ENCODE data around the gene RTL10.

RTL10 gene, protein sequence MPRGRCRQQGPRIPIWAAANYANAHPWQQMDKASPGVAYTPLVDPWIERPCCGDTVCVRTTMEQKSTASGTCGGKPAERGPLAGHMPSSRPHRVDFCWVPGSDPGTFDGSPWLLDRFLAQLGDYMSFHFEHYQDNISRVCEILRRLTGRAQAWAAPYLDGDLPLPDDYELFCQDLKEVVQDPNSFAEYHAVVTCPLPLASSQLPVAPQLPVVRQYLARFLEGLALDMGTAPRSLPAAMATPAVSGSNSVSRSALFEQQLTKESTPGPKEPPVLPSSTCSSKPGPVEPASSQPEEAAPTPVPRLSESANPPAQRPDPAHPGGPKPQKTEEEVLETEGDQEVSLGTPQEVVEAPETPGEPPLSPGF

DNA sequence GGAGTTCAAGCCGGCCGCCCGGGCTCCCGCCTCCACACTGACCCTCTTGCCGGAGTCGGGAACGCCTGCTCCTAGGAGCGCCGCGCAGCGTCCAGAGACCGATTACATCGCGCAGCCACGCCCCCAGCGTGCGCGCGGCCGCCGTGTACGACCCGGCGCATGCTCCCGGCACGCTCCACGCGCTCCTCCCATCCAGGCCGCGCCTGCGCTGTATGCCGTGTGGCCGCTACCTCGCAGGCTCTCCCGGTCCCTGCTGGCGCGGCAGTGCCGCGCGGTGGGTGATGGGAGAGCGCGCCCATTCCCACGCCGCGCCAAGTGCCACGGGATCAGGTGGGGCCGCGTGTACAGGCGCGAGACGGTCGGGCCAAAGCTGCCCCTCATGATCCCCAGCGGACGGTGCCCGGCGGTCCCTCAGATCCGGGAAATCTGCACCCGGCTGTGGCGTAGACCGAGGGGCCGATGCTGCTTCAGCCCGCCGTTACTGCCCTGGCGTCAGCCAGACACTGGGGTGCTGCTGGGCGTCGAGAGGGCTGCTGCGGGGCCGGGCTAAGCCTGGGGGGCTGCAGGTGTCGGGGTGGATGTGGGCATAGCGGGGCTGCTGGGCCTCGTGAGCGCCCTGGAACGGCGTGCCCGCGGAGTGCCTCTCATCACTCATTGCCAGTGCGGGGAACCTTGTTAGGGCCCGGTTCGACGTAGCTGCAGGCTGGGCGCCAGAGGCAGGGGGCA is at the start of gene RTL10, which contains the start of gene GNB1L:
Gene RTL10 (minus strand): TSS at position 97 of the 726 bp plus-strand sequence. CDS start 2,613 bp downstream, outside the sequence.
Gene GNB1L (minus strand): TSS at position 97 of the 726 bp plus-strand sequence. CDS start 33,519 bp downstream, outside the sequence.
- peak; percentile 92 to 95 for DNase-seq (ENCODE audit: extremely low read depth in 1 of 2, low read depth in 1 of 2)

DNA sequence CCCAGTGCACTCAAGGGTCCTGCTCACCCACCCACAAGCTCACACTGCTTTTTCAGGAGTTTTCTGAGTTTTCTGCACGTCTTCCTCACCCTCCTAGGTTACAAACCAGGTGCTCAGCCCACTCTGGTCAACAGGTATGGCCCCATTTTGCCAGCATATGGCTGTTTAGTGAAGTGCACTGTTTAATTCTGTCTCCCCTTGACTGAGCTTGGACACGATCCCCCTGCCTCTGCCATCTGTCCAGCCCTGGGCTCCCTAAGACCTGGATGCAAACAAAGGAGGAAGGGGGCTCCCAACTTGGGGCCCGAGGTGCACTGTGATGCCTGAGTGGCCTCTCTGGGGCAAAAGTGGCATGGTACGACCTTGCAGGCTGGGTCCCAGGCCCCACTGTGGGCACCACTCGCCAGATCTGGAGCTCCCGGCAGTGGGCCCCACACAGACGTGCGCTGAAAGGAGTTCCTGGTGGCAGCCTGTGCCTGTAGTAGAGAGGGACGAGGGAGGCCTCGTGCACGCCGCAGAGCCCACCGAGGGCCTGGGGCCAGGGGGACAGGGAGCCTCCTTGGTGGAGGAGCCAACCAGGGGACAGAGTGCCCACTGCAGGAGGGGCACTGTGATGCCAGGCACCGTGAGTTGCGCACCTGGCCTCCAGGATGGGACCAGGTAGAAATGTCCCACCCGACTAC is 49.6 kb upstream of the RTL10 start:
- DNase-seq (ENCODE audit: extremely low read depth in 1 of 2, low read depth in 1 of 2): no peak

DNA sequence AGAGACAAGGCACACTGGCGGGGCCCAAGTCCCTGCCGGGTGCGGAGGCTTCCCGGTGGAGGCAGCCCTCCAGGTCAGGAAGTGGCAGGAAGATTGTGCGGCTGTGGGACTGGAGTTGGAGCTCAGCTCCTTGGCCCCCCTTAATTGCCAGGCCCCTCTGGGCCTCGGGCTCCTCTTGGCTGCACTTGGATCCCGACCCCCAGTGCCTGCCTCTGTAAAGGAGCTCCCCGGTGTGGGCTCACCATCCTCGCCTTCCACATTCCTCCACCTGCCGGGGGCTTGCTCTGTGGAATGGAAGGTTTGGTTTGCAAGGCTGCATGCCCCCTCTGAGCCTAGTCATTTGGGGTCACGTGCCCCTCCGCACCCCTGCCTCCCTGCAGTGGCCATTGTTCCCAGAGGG is 48.8 kb upstream of the RTL10 start:
- DNase-seq (ENCODE audit: extremely low read depth in 1 of 2, low read depth in 1 of 2): no peak

DNA sequence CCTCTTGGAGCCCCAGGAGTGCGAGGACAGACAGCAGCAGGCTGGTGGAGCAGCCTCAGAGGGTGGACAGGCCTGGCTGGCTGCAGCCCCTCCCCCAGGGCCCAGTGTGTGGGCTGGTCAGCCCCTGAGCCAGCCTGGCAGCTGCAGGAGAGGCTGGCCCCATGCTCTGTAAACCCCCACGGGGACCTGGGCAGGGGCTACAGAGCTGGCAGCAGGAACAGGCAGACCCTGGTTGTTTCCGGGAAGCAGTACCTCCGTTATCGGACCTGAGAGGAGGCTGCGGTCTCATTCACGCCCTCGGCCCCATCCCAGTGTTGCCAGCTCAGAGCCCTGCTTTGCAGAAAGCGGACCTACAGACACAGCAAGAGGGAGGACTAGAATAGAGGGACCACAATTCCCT is 48.4 kb upstream of the RTL10 start:
- no peak for DNase-seq (ENCODE audit: extremely low read depth in 1 of 2, low read depth in 1 of 2)

DNA sequence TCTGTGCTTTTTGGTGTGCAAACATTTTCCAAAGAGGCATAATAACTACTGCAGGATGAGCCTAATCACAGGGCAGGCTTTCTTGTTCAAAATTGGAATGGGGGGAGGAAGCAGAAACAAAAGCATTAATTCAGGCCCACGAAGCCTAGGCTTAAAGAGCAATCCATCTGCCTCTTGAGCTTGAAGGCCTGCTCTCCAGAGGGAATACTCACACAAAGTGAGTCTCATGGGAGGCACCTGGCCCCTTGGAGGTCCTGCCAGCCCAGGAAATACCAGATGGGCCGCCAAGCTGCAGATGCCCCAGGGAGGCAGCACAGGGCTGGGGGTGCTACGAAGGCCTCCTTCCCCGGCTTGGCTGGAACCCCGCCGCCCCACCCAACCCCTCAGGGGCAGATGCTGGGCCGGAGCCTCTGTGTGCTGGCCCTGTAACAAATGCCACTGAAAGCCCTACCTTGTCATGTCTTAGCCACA is 47.6 kb upstream of the RTL10 start:
- DNase-seq (ENCODE audit: extremely low read depth in 1 of 2, low read depth in 1 of 2): no peak

DNA sequence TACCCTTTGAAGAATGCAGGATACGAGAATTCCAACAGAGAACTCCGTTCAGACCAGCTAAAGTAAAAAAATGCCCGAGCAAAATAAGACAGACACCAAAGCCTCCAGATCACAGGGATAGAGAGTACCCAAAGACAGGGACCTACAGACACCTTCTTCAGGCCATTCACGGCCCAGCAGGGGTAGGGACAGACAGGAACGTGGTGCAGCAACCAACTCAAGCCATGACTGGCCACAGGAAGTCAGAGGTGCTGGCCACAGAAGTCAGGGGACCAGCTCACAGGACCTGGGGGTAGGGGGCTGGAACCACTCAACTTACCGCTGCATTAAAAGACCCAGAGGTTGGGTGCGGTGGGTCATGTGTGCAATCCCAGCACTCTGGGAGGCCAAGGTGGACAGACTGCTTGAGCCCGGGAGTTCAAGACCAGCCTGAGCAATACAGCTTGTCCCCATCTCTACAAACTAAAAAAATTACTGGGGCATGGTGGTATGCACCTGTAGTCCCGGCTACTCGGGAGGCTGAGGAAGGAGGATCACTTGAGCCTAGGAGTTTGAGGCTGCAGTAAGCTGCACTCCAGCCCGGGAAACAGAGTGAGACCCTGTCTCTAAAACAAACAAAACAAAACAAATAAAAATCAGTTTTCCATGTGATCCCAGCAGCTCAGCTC is 47.0 kb upstream of the RTL10 start:
- no peak for DNase-seq (ENCODE audit: extremely low read depth in 1 of 2, low read depth in 1 of 2)

DNA sequence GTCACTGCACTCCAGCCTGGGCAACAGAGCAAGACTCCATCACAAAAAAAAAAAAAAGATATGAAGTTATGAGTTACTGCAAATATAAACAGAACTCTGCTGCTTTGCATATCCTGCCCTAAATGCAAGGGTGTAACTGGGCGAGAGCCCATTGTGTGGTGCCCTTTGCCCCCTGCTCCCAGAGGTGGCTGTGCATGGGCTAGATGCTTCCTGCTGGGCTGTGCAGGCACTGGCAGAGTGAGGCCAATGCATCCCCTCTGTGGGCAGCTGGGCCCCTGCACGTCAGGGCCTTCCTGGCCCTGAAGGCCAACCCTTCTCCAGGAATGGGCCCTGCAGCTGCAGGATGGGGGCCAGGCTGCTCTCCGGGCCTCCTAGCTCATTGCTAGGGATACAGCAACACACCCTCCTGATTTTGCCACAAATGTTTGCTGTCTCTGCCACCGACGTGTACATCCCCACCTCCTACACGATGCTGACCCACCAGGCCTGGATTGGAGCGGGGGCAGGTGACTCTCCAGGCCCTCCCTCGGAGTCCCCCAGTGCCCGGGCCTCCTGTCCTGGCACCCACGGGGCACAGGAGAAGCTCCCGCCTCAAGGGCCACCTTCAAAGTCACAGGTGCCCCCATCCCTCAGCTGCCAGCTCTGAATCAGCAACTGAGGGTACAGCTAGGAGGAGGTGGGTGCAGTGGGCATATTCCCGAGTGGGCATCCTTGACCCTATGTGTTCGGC is 46.2 kb upstream of the RTL10 start:
- no peak for DNase-seq (ENCODE audit: extremely low read depth in 1 of 2, low read depth in 1 of 2)

DNA sequence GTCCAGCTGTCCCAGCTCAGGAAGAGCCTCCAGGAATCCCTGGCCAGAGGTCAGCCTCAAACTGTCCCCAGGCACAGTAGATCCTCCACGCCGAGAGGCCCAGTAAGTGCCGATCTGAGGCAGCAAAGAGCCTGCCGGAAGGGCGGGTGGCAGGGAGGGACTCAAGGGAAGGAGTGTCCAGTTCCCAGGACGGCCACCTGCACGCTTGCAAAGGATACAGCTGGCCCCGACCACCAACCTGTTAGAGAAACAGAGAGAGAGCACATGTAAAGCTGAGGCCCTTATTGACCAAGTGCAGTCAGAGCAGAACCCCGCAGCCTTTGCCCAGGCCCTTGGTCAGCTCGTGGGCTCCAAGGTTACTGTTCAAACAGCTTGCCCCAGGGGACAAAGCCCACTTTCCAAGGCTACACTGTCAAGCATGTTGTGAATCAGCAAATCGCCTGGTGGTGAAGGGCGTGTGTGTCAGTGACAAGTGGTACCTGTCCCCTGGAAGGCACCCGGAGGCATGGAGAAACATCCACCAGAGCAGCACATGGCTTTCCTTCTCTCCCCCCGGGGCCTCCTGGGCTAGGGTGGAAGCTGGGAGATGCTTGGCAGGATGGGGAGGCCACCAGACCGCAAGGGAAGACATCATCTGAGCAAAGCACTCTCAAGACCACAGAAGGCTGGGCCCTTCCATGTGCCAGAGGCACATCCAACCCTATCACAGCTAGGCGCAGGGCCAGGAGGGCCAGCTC is 44.3 kb upstream of the RTL10 start:
- no peak for DNase-seq (ENCODE audit: extremely low read depth in 1 of 2, low read depth in 1 of 2)

DNA sequence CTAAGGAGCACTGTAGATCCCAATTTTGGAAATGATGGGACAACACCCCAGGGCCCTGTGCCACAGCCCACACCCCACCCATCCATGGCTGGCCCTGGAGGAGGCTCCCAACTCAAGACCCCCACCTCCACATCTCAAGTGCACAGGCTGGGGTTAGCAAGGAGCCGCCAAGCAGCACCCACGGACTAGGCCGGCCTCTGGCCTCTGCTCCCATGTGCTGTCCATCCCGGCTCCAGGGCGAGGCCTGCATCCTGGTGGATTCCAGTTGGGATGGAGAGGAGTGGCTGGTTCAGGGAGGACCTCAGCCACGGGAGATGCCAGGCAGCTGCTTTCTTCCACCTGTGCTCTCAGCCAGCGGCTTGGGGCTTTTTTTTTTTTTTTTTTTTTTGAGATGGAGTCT is 43.5 kb upstream of the RTL10 start:
- DNase-seq (ENCODE audit: extremely low read depth in 1 of 2, low read depth in 1 of 2): no peak

DNA sequence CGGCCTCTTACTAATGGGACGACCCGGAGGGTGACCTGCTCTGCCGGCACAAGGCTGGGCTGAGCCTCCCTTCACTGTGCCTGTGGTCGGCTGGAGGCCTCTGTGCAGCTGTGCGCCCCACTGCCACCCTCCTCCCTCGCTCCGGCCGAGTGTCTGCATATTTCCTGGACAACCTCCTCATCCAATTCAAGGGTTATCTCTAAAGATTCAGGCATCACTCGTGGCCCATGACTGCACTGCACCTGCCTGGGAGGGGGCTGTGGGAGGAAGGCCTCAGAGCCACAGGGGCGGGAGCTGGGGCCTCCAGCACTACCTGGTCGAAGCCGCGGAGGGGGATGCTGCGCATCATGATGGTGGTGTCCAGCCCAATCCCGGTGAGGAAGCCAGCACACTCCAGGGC is 43.1 kb upstream of the RTL10 start:
- DNase-seq (ENCODE audit: extremely low read depth in 1 of 2, low read depth in 1 of 2): no peak

DNA sequence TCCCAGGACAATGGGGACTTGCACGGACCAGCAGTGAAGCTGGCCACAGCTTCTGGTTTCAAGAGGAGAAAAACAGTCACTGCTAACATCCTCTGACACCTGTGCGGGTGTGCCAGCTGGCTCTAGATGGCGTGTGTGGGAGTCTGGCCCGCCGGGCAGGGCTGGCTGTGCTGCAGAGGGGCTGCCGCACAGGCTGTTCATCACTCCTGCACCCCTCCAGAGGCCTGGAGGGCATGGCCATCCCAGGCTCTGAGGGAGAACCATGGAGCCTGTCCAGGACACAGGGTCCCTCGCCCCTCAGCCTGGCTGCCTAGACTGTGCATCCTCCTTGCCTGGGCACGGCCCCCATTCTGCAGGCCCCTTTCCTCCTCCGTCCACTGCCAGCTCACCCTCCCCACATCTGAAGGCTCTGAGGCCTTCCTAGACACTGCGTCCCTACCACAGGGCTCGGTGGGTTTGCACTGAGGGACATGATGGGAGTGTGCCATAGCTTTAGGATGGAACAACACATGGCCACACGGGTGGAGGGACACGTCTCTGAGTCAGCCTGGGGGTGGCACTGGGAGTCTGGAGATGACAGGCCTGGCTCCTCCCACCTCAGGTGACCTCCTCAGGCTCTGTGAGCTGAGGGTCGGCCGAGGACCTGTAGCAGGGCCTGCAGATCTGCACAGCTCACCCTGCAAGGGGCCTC is 42.1 kb upstream of the RTL10 start:
- DNase-seq (ENCODE audit: extremely low read depth in 1 of 2, low read depth in 1 of 2): no peak

DNA sequence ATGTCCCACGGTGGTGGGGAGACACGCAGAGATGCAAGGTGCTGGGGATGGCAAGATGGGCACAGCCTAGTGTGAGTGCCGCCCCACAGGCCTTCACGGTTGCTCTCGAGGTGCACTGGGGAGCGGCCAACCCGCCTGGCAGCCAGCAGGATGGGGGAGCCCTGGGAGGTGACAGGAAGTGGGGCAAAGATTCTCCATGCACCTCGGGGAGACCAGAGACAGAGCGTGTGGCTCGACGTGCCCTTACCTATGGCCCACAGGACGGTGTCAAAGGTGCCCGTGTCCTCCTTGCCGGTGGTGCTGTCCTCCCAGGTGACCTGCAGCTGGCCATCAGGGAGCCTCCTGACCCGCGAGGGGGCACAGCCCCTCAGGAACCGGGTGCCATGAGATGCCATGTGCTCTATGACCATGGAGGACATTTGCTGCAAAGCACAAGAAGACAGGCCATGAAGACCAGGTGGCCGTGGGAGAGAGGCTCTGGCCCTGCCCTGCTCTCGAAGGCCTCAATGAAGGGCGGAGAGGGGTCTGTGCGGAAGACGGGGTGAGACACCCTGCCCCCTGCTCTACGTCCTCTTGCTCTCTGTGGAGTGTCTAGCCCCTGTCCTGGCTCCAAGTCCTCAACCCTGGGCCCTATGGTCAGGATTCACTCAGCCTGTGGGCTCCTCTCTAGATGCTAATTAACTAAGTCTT is 40.6 kb upstream of the RTL10 start:
- DNase-seq (ENCODE audit: extremely low read depth in 1 of 2, low read depth in 1 of 2): no peak

DNA sequence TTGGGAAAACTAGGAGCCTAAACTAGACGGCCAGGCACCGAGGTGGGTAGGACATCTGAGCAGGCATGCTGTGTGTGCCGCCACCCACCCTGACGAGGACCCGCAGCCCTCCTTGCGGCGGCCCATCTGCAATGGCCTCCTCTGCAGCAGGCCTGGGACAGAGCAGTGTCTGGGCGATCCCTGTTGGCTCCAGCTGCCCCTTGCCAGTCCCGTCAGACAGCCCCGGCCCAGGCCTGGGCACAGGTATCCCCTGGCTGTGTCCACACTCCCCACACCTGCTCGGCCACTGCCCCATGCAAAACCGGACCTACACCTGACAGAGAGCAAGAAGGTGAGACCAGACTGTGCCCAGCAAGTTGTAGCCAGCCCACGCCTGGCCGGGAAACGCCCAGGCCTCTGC is 38.7 kb upstream of the RTL10 start:
- no peak for DNase-seq (ENCODE audit: extremely low read depth in 1 of 2, low read depth in 1 of 2)

DNA sequence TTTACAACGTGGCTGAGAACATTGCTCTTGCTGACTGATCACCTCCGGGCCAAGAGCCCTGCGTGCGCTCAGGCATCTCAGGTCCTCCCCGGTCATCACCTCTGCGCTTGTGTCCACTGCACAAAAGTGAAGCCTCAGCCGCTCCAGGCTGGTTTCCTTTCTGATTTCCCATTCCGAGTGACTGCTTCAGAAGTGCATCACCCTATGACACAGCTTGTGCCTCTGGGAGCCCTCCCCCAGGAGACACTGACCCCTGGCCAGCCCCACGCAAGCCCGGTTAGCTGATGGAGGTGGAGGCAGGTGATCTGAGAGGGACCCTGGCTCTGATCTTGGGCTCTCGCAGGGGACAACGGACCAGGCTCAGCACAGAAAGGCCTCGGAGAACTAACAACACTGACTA is 38.3 kb upstream of the RTL10 start:
- DNase-seq (ENCODE audit: extremely low read depth in 1 of 2, low read depth in 1 of 2): no peak

DNA sequence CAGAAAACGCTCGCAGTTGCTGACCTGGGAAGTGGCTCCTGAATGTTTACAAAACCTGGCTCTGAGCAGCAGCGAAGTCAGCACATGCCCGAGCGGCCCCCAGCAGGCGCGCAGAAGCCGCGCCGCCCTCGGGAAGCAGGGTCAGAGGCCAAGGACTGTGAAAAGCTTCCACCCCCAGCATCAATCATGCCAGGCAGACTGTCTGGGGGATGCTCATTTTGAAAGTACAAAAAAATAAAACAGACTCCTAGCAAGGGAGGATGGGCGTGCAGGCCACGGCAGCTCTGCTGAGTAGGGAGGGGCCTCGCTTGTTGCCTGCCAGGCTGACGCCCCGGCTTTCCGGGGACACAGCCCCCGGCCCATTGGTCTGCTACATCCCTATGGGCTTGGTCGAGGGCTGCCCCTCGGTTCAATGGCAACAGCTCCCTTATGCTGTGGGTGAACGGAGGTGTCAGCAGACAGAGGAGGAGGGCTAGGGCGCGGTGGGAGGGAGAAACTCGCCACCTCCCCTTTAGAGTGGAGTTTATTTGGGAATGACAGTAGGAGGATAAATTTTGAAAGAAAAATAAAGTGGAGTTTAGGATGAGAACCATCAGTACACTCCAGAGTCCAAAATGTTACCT is 37.7 kb upstream of the RTL10 start:
- DNase-seq (ENCODE audit: extremely low read depth in 1 of 2, low read depth in 1 of 2): peak; percentile 33 to 56

DNA sequence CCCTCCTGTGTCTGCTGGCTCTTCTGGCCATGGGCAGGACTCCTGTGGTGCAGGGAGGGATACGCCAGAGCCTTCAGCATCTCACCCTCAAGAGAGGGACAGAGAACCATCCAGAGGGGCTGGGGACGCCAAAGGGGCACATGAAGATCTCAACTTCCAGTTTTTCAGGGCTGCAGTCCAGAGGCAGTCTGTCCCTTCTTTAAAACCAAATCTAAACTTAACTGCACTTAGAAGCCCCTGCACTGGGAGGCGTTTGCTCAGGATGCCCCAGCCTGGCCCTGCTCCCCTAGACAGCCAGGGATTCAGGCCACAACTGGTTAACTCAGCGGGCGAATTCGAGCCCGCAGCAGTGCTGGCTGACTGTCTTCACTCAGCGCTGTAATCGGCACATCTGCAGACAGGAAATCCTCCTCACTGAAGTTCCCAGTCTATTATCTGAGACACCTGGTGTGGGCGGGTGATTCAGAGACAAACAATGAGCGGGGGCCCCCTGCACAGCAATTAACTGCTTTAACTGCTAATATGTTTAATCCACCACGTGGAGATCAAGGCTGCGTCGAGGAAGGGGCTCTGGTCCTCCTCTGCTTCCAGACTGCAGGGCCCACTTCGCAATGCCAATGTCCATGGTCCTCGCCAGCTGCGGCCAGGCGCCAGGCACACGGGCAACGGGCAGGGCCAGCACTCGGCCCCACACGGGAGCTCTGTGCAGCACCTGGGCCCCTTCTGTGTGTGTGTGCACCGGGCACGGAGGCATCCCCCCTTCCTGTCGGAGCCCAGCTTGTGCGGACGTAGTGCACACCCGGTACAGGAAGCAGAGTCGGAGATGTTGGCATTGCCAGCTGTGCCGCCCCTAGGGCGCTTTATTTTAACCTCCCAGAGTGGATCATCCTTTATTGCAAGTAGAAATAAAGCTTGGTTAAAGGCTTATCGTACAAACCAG is 36.9 kb upstream of the RTL10 start:
- DNase-seq (ENCODE audit: extremely low read depth in 1 of 2, low read depth in 1 of 2): peak; percentile 54 to 80
